HG03342 (cell line): ENCODE measurements around the gene BBS9.

ENCODE experiments used
- ATAC-seq: cut with Tn5 transposase; IDR thresholded peaks from one replicate; pipeline ENCODE4 v1.9.1; 2021; ENCODE audit warnings: mild to moderate bottlenecking, moderate library complexity; ENCODE audit not compliant: unreplicated experiment

BBS9 gene

GRCh38 chr7:33536398-33537103 is 407.2 kb downstream of the BBS9 start:
- no peak for ATAC-seq

DNA sequence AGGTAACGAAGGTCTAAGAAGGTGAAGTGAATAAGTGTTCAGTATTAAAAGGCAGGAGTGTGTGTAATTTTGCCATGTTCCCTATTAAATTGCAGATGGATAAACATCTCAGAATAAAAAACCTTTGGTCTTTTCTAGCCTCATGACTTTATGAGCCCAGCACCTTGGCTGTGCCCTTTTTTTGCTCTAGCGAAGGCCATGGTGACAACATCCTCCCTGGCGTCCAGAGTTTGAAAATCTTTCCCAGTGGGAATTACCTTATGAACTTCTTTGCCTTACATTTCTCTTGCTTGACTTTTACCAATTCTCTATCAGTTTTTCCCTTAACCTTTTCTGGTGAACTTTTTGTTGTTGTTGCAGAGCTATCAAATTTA is 407.7 kb downstream of the BBS9 start:
- ATAC-seq, result no peak

GRCh38 chr7:33539198-33539597 is 409.8 kb downstream of the BBS9 start:
- ATAC-seq, result no peak

- no peak for ATAC-seq
Observed at GRCh38 chr7:33539659-33540400, 410.5 kb downstream of the BBS9 start.

GRCh38 chr7:33547880-33548279 is 418.5 kb downstream of the BBS9 start:
- no peak for ATAC-seq

DNA sequence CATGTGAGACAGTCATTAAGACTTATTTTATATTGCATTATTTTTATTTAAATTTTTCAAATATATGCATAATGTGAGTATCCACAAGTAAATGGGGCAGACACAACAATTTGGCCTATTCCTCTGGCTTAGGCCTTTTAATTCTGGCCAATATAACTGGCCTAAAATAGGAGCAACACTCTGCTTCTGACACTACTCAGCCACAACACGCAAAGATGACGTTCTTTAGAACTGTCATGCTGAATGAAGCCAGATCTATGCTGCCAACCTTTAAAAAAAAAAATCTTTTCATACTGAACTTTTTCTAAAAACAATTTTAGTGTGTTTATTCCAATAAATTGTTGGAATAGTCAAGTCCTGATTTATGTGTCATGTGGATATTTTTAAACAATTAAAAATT is 421.0 kb downstream of the BBS9 start:
- ATAC-seq, result no peak

- ATAC-seq, result no peak
Observed at GRCh38 chr7:33550979-33551378, 421.6 kb downstream of the BBS9 start.

GRCh38 chr7:33554046-33554445 is 424.7 kb downstream of the BBS9 start:
- no peak for ATAC-seq

- no peak for ATAC-seq
Observed at GRCh38 chr7:33554576-33554975, 425.2 kb downstream of the BBS9 start.

DNA sequence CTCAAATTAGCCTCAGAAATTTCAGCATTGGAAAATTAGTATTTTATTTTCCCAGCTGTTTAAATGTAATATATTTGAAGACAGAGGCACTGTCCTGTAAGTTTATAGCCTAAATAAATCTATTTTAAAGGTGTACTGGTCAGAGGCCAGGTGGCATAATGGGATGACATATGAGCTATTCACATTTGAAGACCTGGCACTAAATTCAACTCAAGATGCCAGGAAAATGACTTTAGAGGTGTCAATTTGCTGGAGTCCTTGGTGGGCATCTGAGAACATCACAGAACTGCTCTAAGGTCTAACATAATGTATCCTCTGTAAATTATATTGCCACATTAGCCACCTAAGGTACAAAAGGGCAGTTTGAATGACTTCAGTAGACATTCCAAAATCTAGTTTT is 427.1 kb downstream of the BBS9 start:
- no peak for ATAC-seq

DNA sequence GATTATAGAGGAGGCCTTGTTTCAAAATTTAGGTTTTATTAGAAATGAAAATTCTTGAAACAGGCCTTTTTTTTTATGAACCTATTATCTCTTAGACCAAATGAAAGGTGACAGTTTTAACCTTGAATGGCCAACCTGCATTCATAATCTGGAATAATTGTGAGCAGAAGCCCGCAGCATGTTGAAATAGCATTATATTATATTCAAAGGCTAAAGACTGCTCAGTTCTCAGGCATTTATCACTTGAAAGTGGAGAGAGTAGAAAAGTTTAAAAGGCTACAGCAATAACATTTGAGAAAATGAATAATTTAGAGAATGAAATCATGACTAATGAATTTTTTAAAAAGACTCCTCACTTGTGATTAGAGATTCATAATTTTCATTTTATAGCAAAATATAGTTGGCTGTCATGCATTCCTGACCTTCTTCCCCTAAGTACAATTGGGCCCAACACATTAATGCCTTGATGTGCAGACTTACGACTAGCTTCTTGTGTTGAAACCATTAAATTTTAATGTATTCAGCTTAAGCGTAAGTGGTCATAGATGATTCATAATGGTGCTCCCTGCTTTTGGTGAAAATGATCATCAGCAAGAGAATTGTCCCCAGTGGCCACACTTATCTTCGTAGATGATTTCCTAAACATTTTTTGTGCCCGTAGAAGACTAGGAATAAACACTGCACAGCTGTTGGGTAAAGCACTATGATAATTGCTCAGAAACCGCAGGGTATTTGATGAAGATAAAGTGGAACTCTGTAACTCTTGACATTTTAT is 429.4 kb downstream of the BBS9 start:
- ATAC-seq, result no peak

- ATAC-seq, result no peak
Observed at GRCh38 chr7:33559324-33559710, 430.0 kb downstream of the BBS9 start.

DNA sequence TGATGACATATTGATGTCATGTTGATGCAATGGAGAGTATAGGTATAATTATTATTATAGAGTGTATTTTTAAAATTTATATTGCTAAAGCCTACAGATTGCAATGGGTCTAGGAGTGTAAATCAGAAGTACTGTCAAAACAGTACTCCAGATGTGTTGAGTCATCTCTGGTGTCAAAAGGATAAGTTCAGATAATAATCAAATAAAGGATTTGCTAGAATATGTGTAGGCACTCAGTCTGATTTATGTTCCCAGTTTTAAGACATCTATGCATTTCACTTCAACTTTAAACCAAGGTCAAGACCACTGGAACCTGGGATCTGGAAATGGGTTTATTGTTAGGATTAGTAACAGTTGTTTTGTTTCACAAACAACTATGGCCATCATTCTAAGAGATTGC is 433.6 kb downstream of the BBS9 start:
- ATAC-seq, result no peak

GRCh38 chr7:33563651-33564050 is 434.3 kb downstream of the BBS9 start:
- ATAC-seq, result no peak

GRCh38 chr7:33578166-33578565 is 448.8 kb downstream of the BBS9 start:
- ATAC-seq, result no peak

DNA sequence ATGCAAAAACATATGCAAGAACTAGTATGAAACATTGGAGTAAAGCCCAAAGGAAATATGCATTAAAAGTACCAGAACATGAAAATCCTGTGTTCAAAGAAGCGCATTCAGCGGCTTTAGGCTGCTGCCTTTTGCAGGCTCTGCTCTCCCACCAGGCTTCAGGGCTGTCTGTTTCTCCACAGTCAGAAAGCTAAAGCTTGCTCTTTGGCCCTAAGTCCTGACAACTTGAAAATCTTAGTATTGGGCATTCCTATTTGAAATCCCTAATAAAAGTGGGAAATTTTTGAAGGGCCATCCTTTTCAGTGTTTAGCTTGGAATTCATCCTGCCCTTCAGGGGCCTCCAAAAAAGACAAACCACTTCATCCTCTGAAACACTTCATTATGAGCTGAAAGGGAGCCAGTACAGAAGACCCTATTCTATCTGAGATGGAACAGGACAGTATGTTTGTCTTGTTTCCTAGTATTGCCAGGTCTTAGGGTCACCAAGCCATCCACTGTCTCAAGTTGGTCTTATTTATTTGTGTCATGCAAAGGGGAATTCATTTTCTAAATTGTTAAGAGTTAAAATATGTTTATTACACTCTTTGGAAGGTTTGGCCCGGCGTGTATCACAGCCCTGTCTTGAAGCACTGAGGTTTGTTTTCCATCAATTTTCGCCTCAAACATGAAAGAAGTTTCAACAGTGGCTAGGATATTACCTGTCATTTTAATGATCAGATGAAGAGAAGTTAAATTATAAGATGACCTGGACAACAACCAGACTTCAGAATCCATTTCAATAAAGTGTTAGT is 449.7 kb downstream of the BBS9 start:
- no peak for ATAC-seq

DNA sequence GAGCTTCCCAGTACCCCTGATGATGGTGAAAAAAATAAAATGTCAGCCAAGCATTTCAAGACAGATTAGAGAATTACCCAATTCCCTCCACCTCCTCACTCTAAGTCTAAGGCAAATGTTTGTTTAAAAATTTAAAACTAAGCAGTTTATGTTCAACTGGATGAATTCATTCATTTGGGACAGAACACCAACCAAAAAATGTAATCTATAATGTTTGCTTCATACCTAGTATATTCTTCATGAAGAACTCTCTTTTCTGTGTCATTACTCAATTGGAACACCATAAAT is 450.3 kb downstream of the BBS9 start:
- no peak for ATAC-seq

DNA sequence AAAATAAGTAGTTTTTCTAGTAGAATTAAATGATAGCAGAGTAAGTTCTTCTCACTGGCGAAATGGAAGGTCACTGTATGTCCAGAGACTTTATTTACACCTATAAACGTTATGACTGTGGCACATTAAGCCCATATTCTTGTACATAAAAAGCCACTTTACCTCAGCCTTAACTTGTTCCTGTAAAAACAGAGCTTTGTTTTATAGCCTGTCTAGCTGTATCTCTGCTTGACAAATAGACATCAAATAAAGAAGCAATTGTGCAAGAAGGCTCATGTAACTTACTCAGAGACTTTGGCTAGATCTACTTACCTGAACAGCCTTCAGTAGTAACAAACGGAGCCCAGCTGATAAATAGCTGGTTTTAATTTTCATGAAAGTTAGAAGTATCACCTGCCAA is 451.9 kb downstream of the BBS9 start:
- no peak for ATAC-seq

DNA sequence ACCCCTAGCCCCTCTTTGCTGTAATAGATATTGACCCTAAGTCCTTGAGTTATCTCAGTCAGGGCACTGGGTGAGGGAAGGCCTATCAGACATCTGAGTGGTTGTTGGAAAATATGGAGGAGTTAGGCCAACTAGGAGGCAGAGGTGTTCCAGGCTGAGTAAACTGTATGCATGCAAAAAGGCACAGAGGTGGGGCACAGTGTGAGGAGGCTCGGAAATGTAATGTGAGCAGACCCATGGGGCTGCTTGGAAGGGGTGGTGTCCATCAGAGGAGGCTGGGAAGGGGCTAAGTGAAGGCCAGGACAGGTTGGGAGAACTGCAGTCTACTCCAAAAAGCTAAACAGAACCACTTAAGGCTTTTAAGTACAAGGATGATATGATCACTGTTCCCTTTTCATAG is 452.7 kb downstream of the BBS9 start:
- no peak for ATAC-seq

DNA sequence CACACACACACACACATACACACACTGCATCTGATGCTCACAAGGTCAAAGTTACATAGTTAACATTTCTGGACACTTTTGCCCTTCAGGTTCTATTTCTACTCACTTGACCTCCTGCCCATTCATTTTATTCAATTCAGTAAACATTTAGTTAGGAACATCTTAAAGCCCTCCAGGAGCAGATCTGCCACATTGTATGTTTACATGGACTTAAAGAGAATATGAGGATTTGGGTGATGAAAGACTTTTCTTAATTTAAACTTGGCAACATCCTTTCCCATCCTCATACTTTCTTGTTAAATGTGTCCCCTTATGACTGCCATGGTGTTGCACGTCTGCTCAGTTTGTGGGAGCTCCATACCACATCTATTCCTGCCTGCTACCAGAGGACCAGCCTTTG is 453.2 kb downstream of the BBS9 start:
- ATAC-seq, result no peak

DNA sequence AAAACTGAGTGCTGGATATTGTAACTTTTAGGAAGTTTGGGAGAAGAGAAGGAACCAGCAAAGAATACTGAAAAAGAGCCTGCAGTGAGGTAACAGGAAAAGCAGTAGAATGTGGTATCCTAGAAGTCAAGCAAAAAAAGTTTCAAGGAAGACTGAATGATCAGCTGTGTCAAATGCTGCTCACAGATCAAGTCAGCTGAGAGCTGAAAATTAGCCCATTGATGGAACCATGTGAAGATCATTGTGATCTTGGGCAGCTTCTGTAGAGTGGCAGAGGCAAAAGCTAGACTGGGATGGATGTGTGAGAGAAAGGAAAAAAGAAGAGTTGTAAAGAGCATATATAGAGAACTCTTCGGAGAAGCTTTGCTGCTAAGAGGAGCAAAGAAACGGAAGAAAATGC is 460.5 kb downstream of the BBS9 start:
- no peak for ATAC-seq
